GM19395 (cell line): Measurements from ENCODE around the gene COIL.
A peak's percentile ranks its signal among the peaks of the same experiment; 100 is the strongest.

Source experiments
- ATAC-seq: cut with Tn5 transposase; IDR thresholded peaks from one replicate; pipeline ENCODE4 v1.9.1; 2021; ENCODE audit warnings: mild to moderate bottlenecking, moderate library complexity; ENCODE audit not compliant: unreplicated experiment

COIL gene

GRCh38 chr17:56937687-56938086, 23.2 kb downstream of the COIL start:
- ATAC-seq = no peak

DNA sequence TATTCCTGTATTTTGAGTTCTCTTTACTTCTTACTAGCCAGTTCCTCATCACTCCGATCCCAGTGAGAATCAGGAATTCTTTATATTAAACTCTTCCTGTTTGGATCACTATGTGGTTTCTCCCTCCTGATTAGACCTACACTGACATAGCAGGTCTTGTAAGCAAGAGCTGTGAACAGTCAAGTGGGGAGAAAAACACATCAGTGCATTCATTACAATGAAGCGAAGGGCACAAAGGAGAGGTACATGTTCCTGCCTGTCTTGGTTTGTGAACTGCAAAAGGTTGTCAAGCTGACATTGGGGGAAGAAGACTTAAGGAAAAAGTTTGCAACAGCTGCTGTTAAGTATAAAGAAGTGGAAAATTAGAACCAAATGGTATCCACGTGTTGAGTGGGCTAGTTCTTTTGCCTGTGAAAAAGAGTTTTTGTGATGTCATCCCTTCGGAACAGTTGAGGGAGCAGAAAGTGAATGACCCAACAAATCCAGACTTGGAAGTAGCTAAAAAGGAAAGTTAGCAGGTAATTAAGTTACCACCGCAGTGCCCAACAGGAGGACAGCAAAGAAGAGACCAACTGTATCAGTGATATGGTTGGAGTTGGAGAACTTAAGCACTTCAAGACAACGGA, 24.0 kb downstream of the COIL start:
- ATAC-seq = no peak

- no peak for ATAC-seq
Observed at GRCh38 chr17:56935461-56935860, 25.4 kb downstream of the COIL start.

DNA sequence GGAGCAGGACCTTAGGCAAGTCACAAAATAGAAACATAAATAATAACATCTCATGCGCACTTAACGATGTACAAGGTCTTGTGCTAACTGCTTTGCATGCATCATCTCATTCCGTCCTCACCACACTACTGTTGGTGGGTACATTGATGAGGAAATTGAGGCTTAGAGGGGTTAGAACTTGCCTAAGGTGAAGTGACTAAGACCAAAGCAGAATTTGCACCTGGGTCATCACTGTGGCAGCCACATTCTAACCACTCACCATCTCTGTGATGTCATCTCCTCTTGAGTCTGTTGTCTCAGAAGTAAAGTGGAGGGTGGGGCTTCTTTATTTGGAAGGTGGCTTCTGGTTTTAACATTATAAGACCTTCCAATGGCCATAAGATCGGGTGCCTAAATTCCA, 26.6 kb downstream of the COIL start:
- ATAC-seq = no peak

DNA sequence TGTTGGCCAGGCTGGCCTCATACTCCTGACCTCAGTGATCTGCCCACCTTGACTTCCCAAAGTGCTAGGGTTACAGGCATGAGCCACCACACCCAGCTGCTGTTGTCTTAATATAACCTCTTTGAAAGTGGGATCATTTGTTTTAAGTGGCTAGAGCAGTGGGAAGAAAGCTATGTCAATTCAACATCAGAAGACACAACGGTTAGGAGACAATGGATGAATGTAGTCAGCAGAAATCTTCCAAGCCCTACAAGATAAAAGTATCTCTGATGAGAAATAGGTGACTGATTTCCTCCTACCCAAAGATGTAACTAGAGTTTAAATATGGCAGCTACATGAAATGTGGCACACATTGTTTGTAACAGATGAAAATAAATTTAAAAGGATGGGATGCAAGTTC, 27.0 kb downstream of the COIL start:
- no peak for ATAC-seq

DNA sequence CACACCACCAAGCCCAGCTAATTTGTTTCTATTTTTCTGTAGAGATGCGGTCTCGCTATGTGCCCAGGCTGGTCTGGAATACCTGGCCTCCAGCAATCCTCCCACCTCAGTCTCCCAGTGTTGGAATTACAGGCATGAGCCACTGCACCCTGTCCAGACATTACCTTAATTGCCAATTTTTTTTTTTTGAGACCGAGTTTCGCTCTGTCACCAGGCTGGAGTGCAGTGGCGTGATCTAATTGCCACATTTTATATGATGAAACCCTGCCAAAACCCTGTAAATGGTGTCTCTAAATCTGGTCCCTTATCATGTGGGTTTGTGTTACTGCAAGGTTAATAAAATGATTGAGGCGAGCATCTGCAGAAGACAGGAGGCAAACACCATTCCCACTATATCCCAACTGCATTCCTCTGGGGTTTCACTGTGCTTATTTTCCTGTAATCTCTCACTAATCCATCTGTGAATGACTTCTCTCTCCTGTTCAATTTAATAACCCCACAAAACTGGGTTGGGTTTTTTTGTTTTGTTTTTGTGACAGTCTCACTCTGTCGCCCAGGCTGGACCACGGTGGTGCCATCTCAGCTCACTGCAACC, 27.6 kb downstream of the COIL start:
- ATAC-seq = no peak

DNA sequence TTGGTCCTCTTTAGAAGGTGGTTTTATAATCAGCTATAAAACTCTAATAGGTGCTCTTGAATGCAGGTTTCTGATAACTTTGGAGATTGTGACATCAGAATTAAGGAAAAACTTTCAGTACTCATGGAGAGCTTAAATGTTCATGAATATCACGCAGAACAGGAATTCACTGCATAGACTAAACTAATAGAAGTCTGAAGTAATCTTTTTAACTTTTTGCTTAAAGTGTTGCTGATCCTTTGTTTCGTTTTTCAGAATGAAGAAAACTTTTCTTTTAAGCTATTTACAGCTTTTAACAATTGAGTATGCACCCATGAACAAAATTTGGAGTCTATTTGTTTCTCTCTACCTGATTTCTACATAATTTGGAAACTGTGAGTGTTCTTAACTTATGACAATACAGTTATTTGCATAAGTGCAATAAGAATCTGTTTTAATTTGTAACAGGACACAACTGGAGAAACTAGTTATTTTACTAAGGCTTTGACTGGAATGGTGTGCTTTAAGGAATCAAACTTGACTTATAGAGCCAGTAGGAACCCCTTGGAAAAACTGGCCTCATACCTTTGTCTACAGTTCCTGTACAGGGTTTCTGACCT, 30.0 kb downstream of the COIL start:
- ATAC-seq = no peak

- no peak for ATAC-seq
Observed at GRCh38 chr17:56929362-56929969, 31.4 kb downstream of the COIL start.

DNA sequence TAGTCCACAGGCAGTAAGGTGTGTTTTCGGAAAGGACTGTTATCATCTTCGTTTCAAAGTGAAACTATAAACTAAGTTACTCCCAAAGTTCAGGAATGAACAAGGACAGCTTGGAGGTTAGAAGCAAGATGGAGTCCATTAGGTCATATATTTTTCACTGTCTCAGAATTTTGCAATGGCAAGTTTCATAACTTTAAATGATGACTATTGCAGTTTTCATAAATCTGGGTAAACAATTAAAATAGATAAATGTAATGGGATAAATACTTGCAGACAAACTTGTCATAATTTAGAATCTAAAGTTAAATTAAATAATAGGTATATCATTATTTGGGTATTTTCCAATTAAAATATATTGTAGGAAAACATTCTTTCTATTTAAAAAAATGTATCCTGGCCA, 32.3 kb downstream of the COIL start:
- no peak for ATAC-seq

GRCh38 chr17:56926704-56927103, 34.1 kb downstream of the COIL start:
- ATAC-seq = no peak

- no peak for ATAC-seq
Observed at GRCh38 chr17:56926270-56926669, 34.6 kb downstream of the COIL start.

GRCh38 chr17:56925088-56925487, 35.8 kb downstream of the COIL start:
- no peak for ATAC-seq

DNA sequence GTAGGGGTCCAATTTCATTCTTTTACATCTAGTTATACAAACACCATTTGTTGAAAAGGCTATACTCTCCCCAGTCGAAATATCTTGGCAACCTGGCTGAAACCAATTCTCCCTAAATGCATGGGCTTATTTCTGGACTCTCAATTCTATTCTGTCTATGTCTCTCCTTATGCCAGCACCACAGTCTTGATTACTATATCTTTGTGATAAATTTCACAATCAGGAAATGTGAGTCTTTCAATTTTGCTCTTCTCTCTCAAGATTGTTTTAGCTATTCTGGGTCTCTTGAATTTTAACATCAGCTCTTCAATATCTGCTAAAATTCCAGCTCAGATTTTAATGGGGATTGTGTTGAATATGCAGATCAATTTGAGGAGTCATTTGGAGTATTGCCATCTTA, 41.1 kb downstream of the COIL start:
- no peak for ATAC-seq

- no peak for ATAC-seq
Observed at GRCh38 chr17:56918916-56919315, 41.9 kb downstream of the COIL start.

DNA sequence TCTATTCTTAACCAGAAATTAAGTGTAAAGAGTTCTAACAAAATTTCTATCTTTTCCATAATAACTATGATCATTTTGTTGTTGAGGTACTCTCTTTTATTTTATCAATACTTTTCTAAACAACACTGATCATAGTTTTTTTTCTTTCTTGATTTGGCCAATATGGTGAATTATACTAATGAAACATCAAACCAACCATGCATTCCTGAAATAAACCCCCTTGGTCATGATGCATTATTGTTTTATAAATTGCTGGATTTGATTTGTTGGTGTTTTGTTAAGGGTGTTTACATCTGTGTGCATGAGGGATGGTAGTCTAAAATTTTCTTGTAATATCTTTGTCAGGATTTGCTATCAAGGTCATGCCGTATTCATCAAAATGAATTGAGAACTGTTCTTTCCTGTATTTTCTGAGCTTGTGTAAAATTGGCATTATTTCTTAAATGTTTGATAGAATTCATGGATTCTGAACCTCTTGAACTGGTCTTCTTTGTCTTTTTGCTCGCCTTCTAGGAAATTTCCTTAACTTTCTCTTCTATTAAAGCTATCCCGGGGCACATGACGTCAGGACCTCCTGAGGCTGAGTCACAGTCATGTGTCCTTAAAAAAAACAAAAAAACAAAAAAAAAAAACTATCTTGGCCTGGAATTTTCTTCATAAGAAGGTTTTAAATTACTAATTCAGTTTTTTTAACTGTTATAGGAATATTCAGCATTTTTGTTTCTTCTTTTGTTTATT, 43.1 kb downstream of the COIL start:
- ATAC-seq = no peak

DNA sequence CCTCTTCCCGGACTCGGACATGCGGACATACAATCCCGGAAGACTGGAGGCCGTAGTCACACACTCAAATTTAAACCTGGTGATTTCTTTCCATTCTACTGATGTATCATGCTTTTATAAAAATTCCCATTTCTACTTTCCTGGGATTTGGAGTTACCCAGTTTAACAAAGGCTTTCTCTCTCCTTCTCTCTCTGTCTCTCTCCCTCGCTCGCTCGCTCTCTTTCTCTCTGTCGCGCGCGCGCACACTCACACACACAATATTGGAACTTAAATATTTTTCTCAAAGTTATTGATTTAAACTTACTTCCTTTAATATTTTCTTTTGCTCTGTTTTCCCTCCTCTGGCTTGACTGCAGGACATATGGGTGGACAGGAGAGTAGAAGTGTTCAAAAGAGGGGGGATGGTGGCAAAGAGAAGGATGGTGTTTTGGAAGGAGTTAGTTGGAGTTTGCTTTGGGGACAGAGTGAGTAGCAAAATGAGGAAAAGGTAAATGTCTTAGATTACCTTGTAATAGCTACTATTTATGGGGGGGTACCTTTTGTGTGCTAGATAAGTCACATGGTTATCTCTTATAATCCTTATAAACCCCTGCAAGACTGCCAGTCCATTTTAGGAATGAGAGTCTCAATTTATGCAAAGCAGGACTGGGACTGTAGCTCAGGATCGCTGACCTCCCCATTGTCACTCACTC, 46.1 kb downstream of the COIL start:
- no peak for ATAC-seq

DNA sequence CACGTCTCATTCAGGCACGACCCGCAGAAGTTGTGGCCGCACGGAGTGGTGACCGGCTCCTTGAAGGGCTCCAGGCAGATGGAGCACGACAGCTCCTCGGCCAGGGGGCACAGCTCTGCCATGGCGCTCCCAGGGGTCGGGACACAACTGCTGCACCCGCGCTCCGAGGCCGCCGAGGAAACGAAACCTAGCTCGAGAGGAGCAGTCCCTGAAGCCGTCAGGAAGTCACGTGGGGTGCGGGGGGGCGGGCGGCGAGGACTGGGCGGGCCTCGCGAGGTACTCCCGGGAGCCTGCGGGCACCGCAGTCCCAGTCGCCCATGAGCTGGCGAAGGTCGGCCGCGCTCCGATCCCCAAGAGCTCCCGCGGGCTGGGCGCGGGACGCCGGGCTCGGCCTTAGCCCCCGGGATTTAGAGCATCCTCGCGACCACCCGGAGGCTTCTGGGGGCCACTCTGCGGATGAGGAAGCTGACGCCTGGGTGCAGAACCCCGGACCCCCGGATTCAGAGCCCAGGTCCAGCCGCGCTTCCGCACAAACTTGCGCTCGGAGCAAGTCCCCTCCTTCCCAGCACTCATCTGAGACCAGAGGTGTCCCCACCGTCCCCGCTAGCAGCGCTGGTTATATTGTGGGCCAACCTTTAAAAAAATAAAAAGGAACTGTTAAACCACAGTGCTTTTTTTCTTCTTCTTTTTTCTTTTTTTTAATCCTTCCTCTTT, 46.8 kb downstream of the COIL start, which contains the start of gene TRIM25:
Gene TRIM25 (minus strand): TSS at position 183 of the 714 bp plus-strand sequence. CDS start 61 bp downstream, at position 122.
- peak; percentile 75 for ATAC-seq

DNA sequence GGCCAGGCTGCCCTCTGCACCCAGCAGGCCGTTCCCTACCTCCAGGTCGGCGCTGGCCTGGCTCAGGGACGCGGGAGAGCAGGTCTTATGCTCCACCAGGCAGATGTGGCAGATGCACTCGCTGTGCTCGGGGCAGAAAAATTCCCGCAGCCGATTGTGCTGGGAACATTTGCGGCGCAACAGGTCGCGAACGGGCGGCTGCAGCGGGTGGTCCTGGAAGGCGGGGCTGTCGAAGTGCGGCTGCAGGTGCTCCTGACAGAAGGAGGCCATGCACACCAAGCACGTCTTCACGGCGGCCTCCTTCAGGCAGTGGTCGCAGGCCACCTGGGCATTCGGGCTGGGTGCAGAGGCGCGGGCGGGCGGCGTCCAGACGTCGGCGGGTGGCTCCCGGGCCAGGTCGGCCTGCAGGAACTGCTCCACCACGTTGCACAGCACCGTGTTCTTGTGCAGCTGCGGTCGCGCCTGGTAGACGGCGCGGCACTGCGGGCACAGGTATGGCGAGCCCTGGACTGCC, 47.4 kb downstream of the COIL start:
- ATAC-seq = peak; percentile 42

GRCh38 chr17:56913000-56913311, 47.9 kb downstream of the COIL start:
- no peak for ATAC-seq
